ENCODE measurements around the gene IL36RN.

IL36RN gene

GRCh38 chr2:113112871-113113270, 53.9 kb downstream of the IL36RN start:
- no peak for DNase-seq (ENCODE audit: low spot score)
- no peak for TF ChIP-seq CTCF (IDR thresholded peaks at IDR 0.05; ENCODE audit: extremely low read depth, insufficient read depth, missing control alignments)

GRCh38 chr2:113113807-113114206, 54.8 kb downstream of the IL36RN start:
- in situ Hi-C loops (cut with MboI; ENCODE audit: low pct_unique_long_range_greater_than_20kb, low sequenced_read_pairs, unreplicated experiment): no loop called here
- no peak for TF ChIP-seq CTCF (IDR thresholded peaks at IDR 0.05; ENCODE audit: extremely low read depth, insufficient read depth, missing control alignments)
- no peak for DNase-seq (ENCODE audit: low spot score)

More at GRCh38 chr2:113112871-113113270, 53.9 kb downstream of the IL36RN start:
- in situ Hi-C loops (cut with MboI; ENCODE audit: low pct_unique_long_range_greater_than_20kb, low sequenced_read_pairs, unreplicated experiment): no loop called here
